Measurements from ENCODE around the gene CIRBP. TPM values are rescaled to one million over a fixed set of nuclear protein-coding genes. Genes with fewer than 3 reads are reported as not detected.

CIRBP gene
- total RNA-seq, 1 donor from 2014 or later = 403 TPM

GRCh38 chr19:1226227-1226518 is 43.0 kb upstream of the CIRBP start:
- Histone ChIP-seq H3K36me3 (ENCODE audit: control insufficient read depth, insufficient read depth, low read length) (no peaks in the 10 kb centered on the region), H3K4me3 (ENCODE audit: low read depth, low read length) (no peak overlapping the region), H3K27me3 (ENCODE audit: control insufficient read depth, insufficient read depth, low read length) (no peaks in the 10 kb centered on the region)
- DNase-seq (ENCODE audit: low read depth) = no peak
- TF ChIP-seq CTCF (IDR thresholded peaks at IDR 0.05; ENCODE audit: insufficient read depth, low read length, poor library complexity, severe bottlenecking) = no peak

GRCh38 chr19:1226522-1227303 is 42.4 kb upstream of the CIRBP start:
- no peak overlapping the region for H3K4me3 ChIP-seq (ENCODE audit: low read depth, low read length)
- DNase-seq (ENCODE audit: low read depth) = no peak
- TF ChIP-seq CTCF (IDR thresholded peaks at IDR 0.05; ENCODE audit: insufficient read depth, low read length, poor library complexity, severe bottlenecking) = no peak
- H3K36me3 ChIP-seq (ENCODE audit: control insufficient read depth, insufficient read depth, low read length) = peaks cover 1% of the 10 kb centered on the region
- H3K27me3 ChIP-seq (ENCODE audit: control insufficient read depth, insufficient read depth, low read length) = no peaks in the 10 kb centered on the region

- no peak for TF ChIP-seq CTCF (IDR thresholded peaks at IDR 0.05; ENCODE audit: insufficient read depth, low read length, poor library complexity, severe bottlenecking)
- Histone ChIP-seq H3K27me3 (ENCODE audit: control insufficient read depth, insufficient read depth, low read length) (no peaks in the 10 kb centered on the region), H3K36me3 (ENCODE audit: control insufficient read depth, insufficient read depth, low read length) (peaks cover 2% of the 10 kb centered on the region), H3K4me3 (ENCODE audit: low read depth, low read length) (no peak overlapping the region)
- DNase-seq (ENCODE audit: low read depth) = no peak
Observed at GRCh38 chr19:1227304-1228054, 41.7 kb upstream of the CIRBP start.

- H3K36me3 ChIP-seq (ENCODE audit: control insufficient read depth, insufficient read depth, low read length) = peaks cover 2% of the 10 kb centered on the region
- no peaks in the 10 kb centered on the region for H3K27me3 ChIP-seq (ENCODE audit: control insufficient read depth, insufficient read depth, low read length)
- no peak for TF ChIP-seq CTCF (IDR thresholded peaks at IDR 0.05; ENCODE audit: insufficient read depth, low read length, poor library complexity, severe bottlenecking)
- no peak overlapping the region for H3K4me3 ChIP-seq (ENCODE audit: low read depth, low read length)
- DNase-seq (ENCODE audit: low read depth) = no peak
Observed at GRCh38 chr19:1228161-1228957, 40.8 kb upstream of the CIRBP start.

- TF ChIP-seq CTCF (IDR thresholded peaks at IDR 0.05; ENCODE audit: insufficient read depth, low read length, poor library complexity, severe bottlenecking) = no peak
- H3K36me3 ChIP-seq (ENCODE audit: control insufficient read depth, insufficient read depth, low read length) = peaks cover 2% of the 10 kb centered on the region
- no peak overlapping the region for H3K4me3 ChIP-seq (ENCODE audit: low read depth, low read length)
- no peaks in the 10 kb centered on the region for H3K27me3 ChIP-seq (ENCODE audit: control insufficient read depth, insufficient read depth, low read length)
- no peak for DNase-seq (ENCODE audit: low read depth)
Observed at GRCh38 chr19:1229056-1229923, 39.8 kb upstream of the CIRBP start.
